Lower leg skin (tissue), 3 donors: ENCODE data around the gene SLC25A6.

Experiments used
- CTCF ChIP-seq, 3 donors: fragments of 450-650 bp; IDR thresholded peaks; one replicate each; pipeline ENCODE4 v1.5.1; 2016; ENCODE audit warnings: antibody characterized with exemption in 3 of 3, mild to moderate bottlenecking in 3 of 3, moderate library complexity in 2 of 3
- POLR2A ChIP-seq, 2 donors: fragments of 450-650 bp; IDR thresholded peaks; one replicate each; pipeline ENCODE4 v1.6.1; 2016 to 2017; ENCODE audit warnings: antibody characterized with exemption in 2 of 2, mild to moderate bottlenecking in 1 of 2, moderate library complexity in 1 of 2

- no peak for TF ChIP-seq POLR2A (IDR thresholded peaks at IDR 0.05)
- TF ChIP-seq CTCF (IDR thresholded peaks at IDR 0.05): no peak
Measured at GRCh38 chrX:1420371-1420770, 28.5 kb upstream of the SLC25A6 start.
